HEK293 (cell line): ENCODE data around the gene CRELD1.
A peak's percentile ranks its signal among the peaks of the same experiment; 100 is the strongest.

Experiments
- CTCF ChIA-PET: fragments of 350-600 bp; formaldehyde crosslinking; extraction: SDS; loops from one replicate; lab custom pipeline; 2021; ENCODE audit warnings: antibody characterized with exemption; lab: Yijun Ruan, JAX
- POLR2A ChIA-PET: fragments of 300-600 bp; formaldehyde crosslinking; extraction: SDS; loops from one replicate; lab custom pipeline; 2020; ENCODE audit warnings: antibody characterized with exemption, inconsistent platforms; lab: Yijun Ruan, JAX
- H3K27ac ChIP-seq: fragments of 200-500 bp; sonication (Bioruptor generic); 2 replicates; pipeline ENCODE4 v1.5.1; 2014; ENCODE audit warnings: low read depth, low read length, control low read depth, inconsistent platforms; ENCODE audit errors: extremely low read depth
- H3K36me3 ChIP-seq, 2 experiments: fragments of 200-500 bp in 1 of 2; sonication (Bioruptor generic) in 1 of 2; 1 replicate in 1 of 2; 2 replicates in 1 of 2; pipeline ENCODE4 v1.5.1; 2014 to 2017; ENCODE audit warnings: inconsistent platforms in 2 of 2, low read length in 2 of 2; ENCODE audit not compliant: control insufficient read depth in 2 of 2, insufficient read depth in 1 of 2
- H3K4me1 ChIP-seq: fragments of 200-500 bp; sonication (Bioruptor generic); 2 replicates; pipeline ENCODE4 v1.5.1; 2014; ENCODE audit warnings: mild to moderate bottlenecking, low read length, inconsistent platforms; ENCODE audit not compliant: control insufficient read depth, insufficient read depth
- H3K4me3 ChIP-seq: 2 replicates; pipeline ENCODE4 v1.5.1; 2011; ENCODE audit warnings: low read depth, mild to moderate bottlenecking, control low read depth, low read length, moderate library complexity
- H3K9me3 ChIP-seq: fragments of 200-500 bp; sonication (Bioruptor generic); 2 replicates; pipeline ENCODE4 v1.5.1; 2014; ENCODE audit warnings: low read depth, low read length, inconsistent platforms; ENCODE audit not compliant: control insufficient read depth, insufficient read depth
- GLIS1 ChIP-seq: fragments of 450-650 bp; formaldehyde crosslinking; IDR thresholded peaks from 2 replicates; pipeline ENCODE4 v1.5.1; 2016; ENCODE audit warnings: missing biosample characterization, missing genetic modification characterization
- KLF1 ChIP-seq: fragments of 450-650 bp; formaldehyde crosslinking; IDR thresholded peaks from 2 replicates; pipeline ENCODE4 v1.5.1; 2016; ENCODE audit warnings: missing biosample characterization, missing genetic modification characterization
- KLF10 ChIP-seq: fragments of 450-650 bp; IDR thresholded peaks from 2 replicates; pipeline ENCODE4 v1.5.1; 2018; ENCODE audit warnings: missing biosample characterization, mild to moderate bottlenecking, missing genetic modification characterization
- OVOL3 ChIP-seq: fragments of 450-650 bp; formaldehyde crosslinking; IDR thresholded peaks from 2 replicates; pipeline ENCODE4 v1.5.1; 2016; ENCODE audit warnings: missing biosample characterization, missing genetic modification characterization
- SP7 ChIP-seq: fragments of 450-650 bp; formaldehyde crosslinking; IDR thresholded peaks from 2 replicates; pipeline ENCODE4 v1.5.1; 2016; ENCODE audit warnings: missing biosample characterization, missing genetic modification characterization
- ZNF10 ChIP-seq: fragments of 450-650 bp; formaldehyde crosslinking; IDR thresholded peaks from 2 replicates; pipeline ENCODE4 v1.5.1; 2017; ENCODE audit warnings: missing biosample characterization, missing genetic modification characterization
- ZNF433 ChIP-seq: fragments of 450-650 bp; formaldehyde crosslinking; IDR thresholded peaks from 2 replicates; pipeline ENCODE4 v1.5.1; 2016; ENCODE audit warnings: missing biosample characterization, missing genetic modification characterization, low read depth
- ZNF473 ChIP-seq: fragments of 450-650 bp; formaldehyde crosslinking; IDR thresholded peaks from 2 replicates; pipeline ENCODE4 v1.5.1; 2017; ENCODE audit warnings: missing biosample characterization, missing genetic modification characterization
- ZNF561 ChIP-seq: fragments of 450-650 bp; IDR thresholded peaks from 2 replicates; pipeline ENCODE4 v1.5.1; 2018; ENCODE audit warnings: missing biosample characterization, missing genetic modification characterization, borderline replicate concordance
- ZNF600 ChIP-seq: fragments of 450-650 bp; formaldehyde crosslinking; IDR thresholded peaks from 2 replicates; pipeline ENCODE4 v1.5.1; 2016; ENCODE audit warnings: missing biosample characterization, missing genetic modification characterization
- ZNF654 ChIP-seq: fragments of 450-650 bp; formaldehyde crosslinking; IDR thresholded peaks from 2 replicates; pipeline ENCODE4 v1.5.1; 2016; ENCODE audit warnings: low read depth, missing biosample characterization, missing genetic modification characterization
- ZNF76 ChIP-seq: fragments of 450-650 bp; formaldehyde crosslinking; IDR thresholded peaks from 2 replicates; pipeline ENCODE4; 2016; ENCODE audit warnings: low read depth, missing biosample characterization, missing genetic modification characterization, borderline replicate concordance
- ZNF830 ChIP-seq: fragments of 450-650 bp; IDR thresholded peaks from 2 replicates; pipeline ENCODE4 v1.5.0; 2018; ENCODE audit warnings: missing biosample characterization, missing genetic modification characterization, low read depth, mild to moderate bottlenecking, moderate library complexity
- TF ChIP-seq, protein P1 (sequence below): fragments of 450-650 bp; formaldehyde crosslinking; IDR thresholded peaks from 2 replicates; pipeline ENCODE4 v1.5.1; 2016; ENCODE audit warnings: missing biosample characterization, missing genetic modification characterization
- TF ChIP-seq, protein P2 (sequence below): fragments of 450-650 bp; formaldehyde crosslinking; IDR thresholded peaks from 2 replicates; pipeline ENCODE4 v1.5.1; 2016; ENCODE audit warnings: missing biosample characterization, missing genetic modification characterization
- TF ChIP-seq, protein P3 (sequence below): fragments of 450-650 bp; formaldehyde crosslinking; IDR thresholded peaks from 2 replicates; pipeline ENCODE4 v1.5.1; 2016; ENCODE audit warnings: missing biosample characterization, missing genetic modification characterization

Gene CRELD1

DNA sequence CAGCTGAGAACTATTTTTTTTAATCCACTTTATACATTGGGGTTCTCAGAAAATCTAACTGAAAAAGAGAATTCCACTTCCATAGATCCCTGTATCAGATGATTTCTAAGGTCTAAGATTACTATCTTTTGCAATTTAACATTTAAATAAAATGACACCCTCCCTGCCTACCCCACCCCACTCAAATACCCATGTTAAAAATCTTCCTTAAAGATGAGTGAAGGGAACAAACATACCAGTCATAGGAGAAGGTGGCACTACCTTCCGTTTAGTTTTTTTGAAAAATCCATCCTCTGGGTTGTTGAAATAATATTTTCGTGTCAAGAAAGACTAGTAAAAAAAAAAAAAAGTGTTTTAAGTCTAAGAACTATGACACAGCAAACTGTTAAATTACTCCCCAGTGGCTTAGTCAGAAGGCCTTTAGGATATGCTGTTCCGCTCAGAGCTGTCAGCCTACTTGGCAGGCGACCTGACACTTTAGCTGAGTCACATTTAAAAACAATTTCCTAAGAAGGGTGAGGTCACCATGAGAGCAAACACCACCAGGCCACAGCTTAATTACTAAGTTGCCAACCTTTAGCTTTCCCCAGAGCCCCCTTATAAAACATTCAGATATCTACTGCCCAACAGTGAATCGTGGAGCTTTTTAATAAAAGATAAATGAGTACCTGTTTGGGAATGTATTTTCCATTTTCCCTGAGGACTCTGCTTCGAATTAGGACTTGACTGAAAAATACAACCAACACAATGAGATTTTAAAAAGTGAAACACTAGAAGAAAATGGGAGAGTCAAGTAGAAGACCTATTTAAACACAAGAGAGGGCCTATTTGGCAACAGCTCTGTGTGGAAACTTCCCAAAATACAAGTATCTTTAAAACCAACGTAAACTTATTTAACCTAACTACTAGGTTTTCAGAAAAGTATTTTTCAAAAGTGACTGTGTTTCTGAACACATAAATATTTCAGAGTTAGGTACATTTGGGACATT is 43.4 kb downstream of the CRELD1 start (continued):
- TF ChIP-seq, protein P1, sequence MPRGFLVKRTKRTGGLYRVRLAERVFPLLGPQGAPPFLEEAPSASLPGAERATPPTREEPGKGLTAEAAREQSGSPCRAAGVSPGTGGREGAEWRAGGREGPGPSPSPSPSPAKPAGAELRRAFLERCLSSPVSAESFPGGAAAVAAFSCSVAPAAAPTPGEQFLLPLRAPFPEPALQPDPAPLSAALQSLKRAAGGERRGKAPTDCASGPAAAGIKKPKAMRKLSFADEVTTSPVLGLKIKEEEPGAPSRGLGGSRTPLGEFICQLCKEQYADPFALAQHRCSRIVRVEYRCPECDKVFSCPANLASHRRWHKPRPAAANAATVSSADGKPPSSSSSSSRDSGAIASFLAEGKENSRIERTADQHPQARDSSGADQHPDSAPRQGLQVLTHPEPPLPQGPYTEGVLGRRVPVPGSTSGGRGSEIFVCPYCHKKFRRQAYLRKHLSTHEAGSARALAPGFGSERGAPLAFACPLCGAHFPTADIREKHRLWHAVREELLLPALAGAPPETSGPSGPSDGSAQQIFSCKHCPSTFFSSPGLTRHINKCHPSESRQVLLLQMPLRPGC (tag by site-specific recombination): peak; percentile 85
- peak; percentile 97 for TF ChIP-seq SP7 (tag by site-specific recombination)
- no peak for TF ChIP-seq ZNF473
- TF ChIP-seq ZNF830 (tag by site-specific recombination): no peak
- TF ChIP-seq ZNF10 (tag by site-specific recombination): 0 out of 2 replicates have a peak, but pooled peaks have one; percentile 30
- peak; percentile 29 for TF ChIP-seq KLF1 (tag by site-specific recombination)
- TF ChIP-seq GLIS1 (tag by site-specific recombination): peak; percentile 54; the same call in 1 of the 2 replicates
- peak; percentile 67; the same call in 1 of the 2 replicates for TF ChIP-seq ZNF561 (tag by site-specific recombination)
- TF ChIP-seq ZNF654: 0 out of 2 replicates have a peak, but pooled peaks have one; percentile 5
- TF ChIP-seq OVOL3 (tag by site-specific recombination): peak; percentile 49; the same call in 1 of the 2 replicates
- no peak for TF ChIP-seq ZNF433 (tag by site-specific recombination)
- TF ChIP-seq ZNF76 (tag by site-specific recombination): no peak
- TF ChIP-seq ZNF600 (tag by site-specific recombination): peak; percentile 88
- TF ChIP-seq KLF10 (tag by site-specific recombination): peak; percentile 91
- TF ChIP-seq, all 188 proteins: peak for 62

DNA sequence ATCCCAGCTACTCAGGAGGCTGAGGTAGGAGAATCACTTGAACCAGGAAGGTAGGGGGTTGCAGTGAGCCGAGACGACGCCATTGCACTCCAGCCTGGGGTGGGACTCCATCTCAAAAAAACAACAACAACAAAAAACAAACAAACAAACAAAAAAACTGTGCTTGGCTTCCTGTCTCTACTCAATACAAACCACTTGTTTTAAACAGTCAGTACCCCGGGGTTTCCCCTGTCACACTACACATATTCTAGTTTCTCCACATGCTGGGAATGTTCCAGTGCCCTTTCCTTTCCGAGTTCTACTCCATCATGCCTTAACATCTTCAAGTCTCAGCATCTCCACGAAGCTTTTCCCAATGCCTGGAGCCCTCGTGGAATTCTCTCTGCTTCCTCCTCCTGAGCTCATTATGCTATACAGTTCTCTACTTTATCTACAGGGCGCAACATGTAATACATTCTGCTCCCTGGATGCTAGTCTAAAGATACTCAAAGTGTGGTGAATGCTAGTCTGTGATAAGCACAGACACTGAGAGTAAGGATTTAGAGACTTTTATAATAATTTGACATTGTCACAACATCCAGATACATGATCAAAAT is 45.2 kb downstream of the CRELD1 start:
- POLR2A ChIA-PET: interaction anchor here (2.1 kb wide), 1 partner anchor 8 kb away, joined by 11 read pairs; the partner anchor contains the start of gene EMC3
- Histone ChIP-seq H3K4me3 (no peak overlapping the region), H3K4me1 (0 out of 2 replicates have a peak, but pooled peaks cover 3% of the 10 kb centered on the region), H3K36me3 (peaks cover 16 to 42% of the 10 kb centered on the region in 2 experiments; a peak in 2 of 3 replicates), H3K9me3 (no peaks in the 10 kb centered on the region), H3K27ac (no peak overlapping the region)
- TF ChIP-seq, protein P2, sequence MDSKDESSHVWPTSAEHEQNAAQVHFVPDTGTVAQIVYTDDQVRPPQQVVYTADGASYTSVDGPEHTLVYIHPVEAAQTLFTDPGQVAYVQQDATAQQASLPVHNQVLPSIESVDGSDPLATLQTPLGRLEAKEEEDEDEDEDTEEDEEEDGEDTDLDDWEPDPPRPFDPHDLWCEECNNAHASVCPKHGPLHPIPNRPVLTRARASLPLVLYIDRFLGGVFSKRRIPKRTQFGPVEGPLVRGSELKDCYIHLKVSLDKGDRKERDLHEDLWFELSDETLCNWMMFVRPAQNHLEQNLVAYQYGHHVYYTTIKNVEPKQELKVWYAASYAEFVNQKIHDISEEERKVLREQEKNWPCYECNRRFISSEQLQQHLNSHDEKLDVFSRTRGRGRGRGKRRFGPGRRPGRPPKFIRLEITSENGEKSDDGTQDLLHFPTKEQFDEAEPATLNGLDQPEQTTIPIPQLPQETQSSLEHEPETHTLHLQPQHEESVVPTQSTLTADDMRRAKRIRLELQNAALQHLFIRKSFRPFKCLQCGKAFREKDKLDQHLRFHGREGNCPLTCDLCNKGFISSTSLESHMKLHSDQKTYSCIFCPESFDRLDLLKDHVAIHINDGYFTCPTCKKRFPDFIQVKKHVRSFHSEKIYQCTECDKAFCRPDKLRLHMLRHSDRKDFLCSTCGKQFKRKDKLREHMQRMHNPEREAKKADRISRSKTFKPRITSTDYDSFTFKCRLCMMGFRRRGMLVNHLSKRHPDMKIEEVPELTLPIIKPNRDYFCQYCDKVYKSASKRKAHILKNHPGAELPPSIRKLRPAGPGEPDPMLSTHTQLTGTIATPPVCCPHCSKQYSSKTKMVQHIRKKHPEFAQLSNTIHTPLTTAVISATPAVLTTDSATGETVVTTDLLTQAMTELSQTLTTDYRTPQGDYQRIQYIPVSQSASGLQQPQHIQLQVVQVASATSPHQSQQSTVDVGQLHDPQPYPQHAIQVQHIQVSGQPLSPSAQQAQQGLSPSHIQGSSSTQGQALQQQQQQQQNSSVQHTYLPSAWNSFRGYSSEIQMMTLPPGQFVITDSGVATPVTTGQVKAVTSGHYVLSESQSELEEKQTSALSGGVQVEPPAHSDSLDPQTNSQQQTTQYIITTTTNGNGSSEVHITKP (tag by site-specific recombination): 0 out of 2 replicates have a peak, but pooled peaks have one; percentile 9
- TF ChIP-seq, protein P3, sequence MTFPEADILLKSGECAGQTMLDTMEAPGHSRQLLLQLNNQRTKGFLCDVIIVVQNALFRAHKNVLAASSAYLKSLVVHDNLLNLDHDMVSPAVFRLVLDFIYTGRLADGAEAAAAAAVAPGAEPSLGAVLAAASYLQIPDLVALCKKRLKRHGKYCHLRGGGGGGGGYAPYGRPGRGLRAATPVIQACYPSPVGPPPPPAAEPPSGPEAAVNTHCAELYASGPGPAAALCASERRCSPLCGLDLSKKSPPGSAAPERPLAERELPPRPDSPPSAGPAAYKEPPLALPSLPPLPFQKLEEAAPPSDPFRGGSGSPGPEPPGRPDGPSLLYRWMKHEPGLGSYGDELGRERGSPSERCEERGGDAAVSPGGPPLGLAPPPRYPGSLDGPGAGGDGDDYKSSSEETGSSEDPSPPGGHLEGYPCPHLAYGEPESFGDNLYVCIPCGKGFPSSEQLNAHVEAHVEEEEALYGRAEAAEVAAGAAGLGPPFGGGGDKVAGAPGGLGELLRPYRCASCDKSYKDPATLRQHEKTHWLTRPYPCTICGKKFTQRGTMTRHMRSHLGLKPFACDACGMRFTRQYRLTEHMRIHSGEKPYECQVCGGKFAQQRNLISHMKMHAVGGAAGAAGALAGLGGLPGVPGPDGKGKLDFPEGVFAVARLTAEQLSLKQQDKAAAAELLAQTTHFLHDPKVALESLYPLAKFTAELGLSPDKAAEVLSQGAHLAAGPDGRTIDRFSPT (tag by site-specific recombination): no peak
- CTCF ChIA-PET: interaction anchor here (0.9 kb wide), 1 partner anchor 13 kb away, joined by 3 read pairs; no protein-coding TSS in a partner anchor
